ENCODE results near the gene ZNF784. TPM values are rescaled to one million over a fixed set of nuclear protein-coding genes. Genes with fewer than 3 reads are reported as not detected.
"Not testable (repeated sequence)": the region's sequence is repeated elsewhere in the genome, so short reads cannot be mapped to it uniquely, and the experiment has no call there.

The ZNF784 gene
- total and polyA plus RNA-seq, 2 of the 8 experiments (the other 6 are each of a cell fraction or from before 2014, with no cell fraction given): 6.5 to 8.0 TPM

DNA sequence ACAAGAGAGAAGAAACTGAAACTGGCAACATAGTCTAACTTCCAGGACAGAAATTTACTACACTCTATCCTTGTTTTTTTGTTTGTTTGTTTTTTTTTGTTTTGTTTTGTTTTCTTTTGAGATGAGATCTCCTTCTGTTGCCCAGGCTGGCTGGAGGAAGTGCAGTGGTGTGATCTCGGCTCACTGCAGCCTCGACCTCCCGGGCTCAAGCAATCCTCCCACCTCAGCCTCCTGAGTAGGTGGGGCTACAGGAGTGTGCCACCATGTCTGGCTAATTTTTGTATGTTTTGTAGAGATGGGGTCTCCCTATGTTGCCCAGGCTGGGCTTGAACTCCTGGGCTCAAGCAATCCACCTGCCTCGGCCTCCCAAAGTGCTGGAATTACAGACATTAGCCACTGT is 42.1 kb downstream of the ZNF784 start:
- not testable (repeated sequence) for H2BK5ac ChIP-seq (ENCODE audit: low read depth, low read length); H2AK5ac ChIP-seq (ENCODE audit: low read depth, low read length); H3K56ac ChIP-seq (replicated peaks; ENCODE audit: insufficient read length, low read depth, low read length); H3K14ac ChIP-seq (ENCODE audit: insufficient read length); H3K9me3 ChIP-seq (ENCODE audit: insufficient read depth in 2 of 2, low read depth in 1 of 2, low read length in 1 of 2); H3K9ac ChIP-seq (replicated peaks in 1 of 4; ENCODE audit: extremely low read depth in 1 of 4, low read depth in 3 of 4, low read length in 3 of 4); H2AFZ ChIP-seq (ENCODE audit: low read length); H3K27ac ChIP-seq (ENCODE audit: low read depth, low read length); H3K27me3 ChIP-seq (replicated peaks in 1 of 4; ENCODE audit: control insufficient read depth in 3 of 4, extremely low read depth in 1 of 4, insufficient read depth in 3 of 4, low read length in 3 of 4); FAIRE-seq; H4K20me1 ChIP-seq (replicated peaks in 1 of 2; ENCODE audit: control insufficient read depth in 1 of 2, insufficient read depth in 2 of 2, low read length in 2 of 2); H3K79me1 ChIP-seq (ENCODE audit: low read depth, low read length); H3K18ac ChIP-seq (ENCODE audit: extremely low read depth, low read length); H3K4me3 ChIP-seq (ENCODE audit: extremely low read depth in 1 of 4, insufficient read depth in 2 of 4, low read depth in 3 of 4, low read length in 4 of 4); H3K4me1 ChIP-seq (replicated peaks in 1 of 4; ENCODE audit: control insufficient read depth in 3 of 4, insufficient read depth in 4 of 4, low read length in 3 of 4); H3K4ac ChIP-seq (replicated peaks; ENCODE audit: insufficient read length, low read depth, low read length); H4K91ac ChIP-seq (replicated peaks; ENCODE audit: insufficient read length, low read length); H2BK12ac ChIP-seq (ENCODE audit: low read depth, low read length); H2BK120ac ChIP-seq (replicated peaks; ENCODE audit: low read depth, low read length); H3K23ac ChIP-seq (ENCODE audit: insufficient read length); H2BK15ac ChIP-seq (ENCODE audit: low read length); H2BK20ac ChIP-seq (ENCODE audit: low read length); H3K79me2 ChIP-seq (ENCODE audit: control insufficient read depth in 1 of 2, insufficient read depth in 2 of 2, low read length in 2 of 2); H4K5ac ChIP-seq (ENCODE audit: insufficient read length, low read depth, low read length); H4K8ac ChIP-seq (ENCODE audit: extremely low read depth, insufficient read depth, low read length); H3K4me2 ChIP-seq (ENCODE audit: insufficient read depth in 1 of 2, low read depth in 2 of 2, low read length in 2 of 2); DNase-seq (ENCODE audit: low read depth in 1 of 2, low spot score in 2 of 2)
- 87% methylated on average over 4 of the region's 4 CpGs; no CpG with 5 or more reads in 1 of the 2 experiments for WGBS, 2 experiments (ENCODE audit: extremely low coverage in 1 of 2, insufficient coverage in 1 of 2, insufficient read length in 1 of 2, insufficient replicate concordance in 2 of 2, low coverage in 1 of 2, low lambda C conversion rate in 2 of 2, missing lambda C conversion rate in 1 of 2)
- POLR2A ChIA-PET (ENCODE audit: partially characterized antibody): interaction anchor here (1.0 to 2.7 kb wide), 3 partner anchors 8 to 17 kb away, joined by 3 to 27 read pairs (median 6); partner anchors contain the start of gene FIZ1
- CTCF ChIA-PET (ENCODE audit: partially characterized antibody): interaction anchor here (0.8 kb wide), 1 partner anchor 56 kb away, joined by 3 read pairs; no protein-coding TSS in a partner anchor
- H3K23me2 ChIP-seq (ENCODE audit: low read depth, low read length): peaks cover 17% of the 10 kb centered on the region
- peaks cover under 1 to 20% (median 2%) of the 10 kb centered on the region in 4 experiments; a peak in 4 of 8 replicates for H3K36me3 ChIP-seq (ENCODE audit: control insufficient read depth in 2 of 4, insufficient read depth in 4 of 4, low read length in 3 of 4)
